GM23338 (cell line): ENCODE data around the gene TMED9. TPM values are rescaled to one million over a fixed set of nuclear protein-coding genes. Genes with fewer than 3 reads are reported as not detected.

ENCODE experiments used
- ATAC-seq: fragments of 200-7000 bp; cut with Tn5 transposase; 3 replicates; pipeline ENCODE4 v1.9.1; 2020
- DNase-seq: peaks from one replicate; pipeline ENCODE4 v3.0.0-alpha.2; 2015; ENCODE audit warnings: low spot score
- H2AFZ ChIP-seq: fragments of 200-600 bp; sonication (generic); 2 replicates; pipeline ENCODE4 v1.8.0; 2016; ENCODE audit warnings: antibody characterized with exemption, mild to moderate bottlenecking, moderate library complexity
- H3F3A ChIP-seq: fragments of 200-600 bp; sonication (generic); replicated peaks from 2 replicates; pipeline ENCODE4 v1.8.0; 2017; ENCODE audit warnings: antibody characterized with exemption, mixed run types, low read depth
- H3K27ac ChIP-seq: fragments of 200-600 bp; sonication (generic); 2 replicates; pipeline ENCODE4 v1.6.1; 2016; ENCODE audit warnings: low read depth
- H3K27me3 ChIP-seq: fragments of 200-600 bp; sonication (generic); 2 replicates; pipeline ENCODE4 v1.8.0; 2016; ENCODE audit warnings: mild to moderate bottlenecking, mixed run types, moderate library complexity; ENCODE audit not compliant: insufficient read depth
- H3K36me3 ChIP-seq: fragments of 200-600 bp; sonication (generic); 2 replicates; pipeline ENCODE4 v1.8.0; 2016; ENCODE audit warnings: mild to moderate bottlenecking; ENCODE audit not compliant: insufficient read depth
- H3K4me1 ChIP-seq: fragments of 200-600 bp; sonication (generic); 2 replicates; pipeline ENCODE4 v1.8.0; 2016; ENCODE audit warnings: mild to moderate bottlenecking, moderate library complexity; ENCODE audit not compliant: insufficient read depth
- H3K4me2 ChIP-seq: fragments of 200-600 bp; sonication (generic); 2 replicates; pipeline ENCODE4 v1.7.1; 2017; ENCODE audit warnings: mixed run types
- H3K4me3 ChIP-seq: fragments of 200-600 bp; sonication (generic); 2 replicates; pipeline ENCODE4 v1.6.1; 2016; ENCODE audit warnings: mixed run types
- H3K79me2 ChIP-seq: fragments of 200-600 bp; sonication (generic); replicated peaks from 2 replicates; pipeline ENCODE4 v1.8.0; 2017; ENCODE audit warnings: mild to moderate bottlenecking; ENCODE audit not compliant: insufficient read depth
- H3K9me2 ChIP-seq: fragments of 200-600 bp; sonication (generic); 2 replicates; pipeline ENCODE4 v1.8.0; 2017; ENCODE audit not compliant: insufficient read depth
- H4K20me1 ChIP-seq: fragments of 200-600 bp; sonication (generic); replicated peaks from 2 replicates; pipeline ENCODE4 v1.8.0; 2017; ENCODE audit warnings: mild to moderate bottlenecking; ENCODE audit not compliant: insufficient read depth
- H3K27ac Mint-ChIP-seq: 2 replicates; pipeline ENCODE4 v1.8.0; 2020; ENCODE audit warnings: inconsistent platforms, mild to moderate bottlenecking, moderate library complexity, mixed read lengths
- H3K27me3 Mint-ChIP-seq: 3 replicates; pipeline ENCODE4 v1.8.0; 2022; ENCODE audit warnings: low read depth, mild to moderate bottlenecking, moderate library complexity, mixed read lengths, inconsistent platforms; ENCODE audit not compliant: insufficient read depth, poor library complexity
- H3K36me3 Mint-ChIP-seq: 3 replicates; pipeline ENCODE4 v1.8.0; 2021; ENCODE audit warnings: low read depth, mild to moderate bottlenecking, inconsistent platforms, moderate library complexity, mixed read lengths
- H3K4me1 Mint-ChIP-seq: 3 replicates; pipeline ENCODE4 v1.8.0; 2020; ENCODE audit warnings: mild to moderate bottlenecking, inconsistent platforms, mixed read lengths
- H3K4me3 Mint-ChIP-seq: 3 replicates; pipeline ENCODE4 v1.8.0; 2021; ENCODE audit warnings: moderate library complexity, mild to moderate bottlenecking, inconsistent platforms, mixed read lengths
- H3K9me3 Mint-ChIP-seq: 3 replicates; pipeline ENCODE4 v1.8.0; 2020; ENCODE audit warnings: moderate library complexity, mild to moderate bottlenecking, inconsistent platforms, mixed read lengths
- CREB1 ChIP-seq: fragments of 250-450 bp; sonication (Bioruptor Pico); IDR thresholded peaks from 2 replicates; pipeline ENCODE4 v1.5.0; 2020; ENCODE audit warnings: low read depth, mild to moderate bottlenecking, moderate library complexity
- EZH2 ChIP-seq: fragments of 200-600 bp; sonication (generic); IDR thresholded peaks from one replicate; pipeline ENCODE4 v1.8.0; 2017; ENCODE audit warnings: antibody characterized with exemption, mild to moderate bottlenecking, low read depth; ENCODE audit not compliant: unreplicated experiment
- EZH2phosphoT487 ChIP-seq: fragments of 200-600 bp; sonication (generic); IDR thresholded peaks from one replicate; pipeline ENCODE4 v1.8.1; 2018; ENCODE audit warnings: antibody characterized with exemption; ENCODE audit not compliant: unreplicated experiment
- JUNB ChIP-seq: IDR thresholded peaks from one replicate; pipeline ENCODE4 v1.6.1; 2016; ENCODE audit warnings: antibody characterized with exemption; ENCODE audit not compliant: unreplicated experiment
- NANOG ChIP-seq: IDR thresholded peaks from 2 replicates; pipeline ENCODE4 v1.6.1; 2016; ENCODE audit warnings: antibody characterized with exemption, borderline replicate concordance
- POLR2AphosphoS5 ChIP-seq: IDR thresholded peaks from 2 replicates; pipeline ENCODE4 v1.6.1; 2016; ENCODE audit warnings: antibody characterized with exemption, low read depth
- STAT1 ChIP-seq: IDR thresholded peaks from one replicate; pipeline ENCODE4 v1.6.1; 2016; ENCODE audit warnings: antibody characterized with exemption; ENCODE audit not compliant: unreplicated experiment
- ZNF114 ChIP-seq: fragments of 250-450 bp; sonication (Bioruptor Pico); IDR thresholded peaks from 2 replicates; pipeline ENCODE4 v1.5.0; 2020; ENCODE audit warnings: mild to moderate bottlenecking, moderate library complexity
- ZNF331 ChIP-seq: fragments of 250-450 bp; sonication (Bioruptor Pico); IDR thresholded peaks from 2 replicates; pipeline ENCODE4 v1.5.0; 2020; ENCODE audit warnings: low read depth, mild to moderate bottlenecking, moderate library complexity
- polyA plus RNA-seq: library from polyadenylated mRNA; unstranded; fragments of >200 nt; fragmentation: Nextera tagmentation; extraction: Ambion mirVana; gene quantifications from 2 replicates; pipeline ENCODE4 v1.2.1, GENCODE V29; 2016
- total RNA-seq: library from RNA; depleted of rRNA; stranded (reverse); fragments of >200 nt; shearing (Covaris generic); gene quantifications from 2 replicates; pipeline ENCODE4 v1.2.3, GENCODE V29; 2014
- TF ChIP-seq, protein P1 (sequence below): fragments of 250-450 bp; sonication (Bioruptor Pico); IDR thresholded peaks from 2 replicates; pipeline ENCODE4 v1.5.0; 2020; ENCODE audit warnings: mild to moderate bottlenecking, moderate library complexity
- TF ChIP-seq, protein P2 (sequence below): IDR thresholded peaks from one replicate; pipeline ENCODE4 v1.6.1; 2018; ENCODE audit warnings: antibody characterized with exemption; ENCODE audit not compliant: unreplicated experiment
- TF ChIP-seq, protein P3 (sequence below), 2 experiments: fragments of 200-600 bp in 1 of 2; sonication (generic) in 1 of 2; conservative IDR thresholded peaks; 2 replicates each; pipeline versions ENCODE4 v1.5.1 to v1.6.1; 2016 to 2017; ENCODE audit warnings: antibody characterized with exemption in 2 of 2, low read depth in 2 of 2, mild to moderate bottlenecking in 2 of 2, moderate library complexity in 1 of 2
- TF ChIP-seq, protein P4 (sequence below): IDR thresholded peaks from 2 replicates; pipeline ENCODE4 v1.6.1; 2016; ENCODE audit warnings: antibody characterized with exemption

Gene TMED9
- total and polyA plus RNA-seq, 2 experiments from 2014 or later = 77.2 to 130 TPM

DNA sequence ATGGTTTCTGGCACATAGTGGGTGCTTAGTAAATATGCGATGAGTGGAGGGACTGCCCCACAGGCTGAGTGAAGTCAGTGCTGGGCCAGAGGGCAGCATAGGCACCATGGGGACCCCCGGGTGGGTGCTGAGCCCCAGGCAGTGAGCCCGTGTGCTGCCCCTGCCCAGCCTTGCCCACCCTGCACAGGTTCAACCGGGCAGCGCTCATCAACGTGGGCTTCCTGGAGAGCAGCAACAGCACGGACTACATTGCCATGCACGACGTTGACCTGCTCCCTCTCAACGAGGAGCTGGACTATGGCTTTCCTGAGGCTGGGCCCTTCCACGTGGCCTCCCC, 15.1 kb downstream of the TMED9 start:
- H3K9me2 ChIP-seq = no peaks in the 10 kb centered on the region
- H3K4me3 ChIP-seq = no peak overlapping the region
- DNase-seq = no peak
- H3K4me1 ChIP-seq = peaks cover 9% of the 10 kb centered on the region
- no peak for TF ChIP-seq NANOG
- TF ChIP-seq, protein P1, sequence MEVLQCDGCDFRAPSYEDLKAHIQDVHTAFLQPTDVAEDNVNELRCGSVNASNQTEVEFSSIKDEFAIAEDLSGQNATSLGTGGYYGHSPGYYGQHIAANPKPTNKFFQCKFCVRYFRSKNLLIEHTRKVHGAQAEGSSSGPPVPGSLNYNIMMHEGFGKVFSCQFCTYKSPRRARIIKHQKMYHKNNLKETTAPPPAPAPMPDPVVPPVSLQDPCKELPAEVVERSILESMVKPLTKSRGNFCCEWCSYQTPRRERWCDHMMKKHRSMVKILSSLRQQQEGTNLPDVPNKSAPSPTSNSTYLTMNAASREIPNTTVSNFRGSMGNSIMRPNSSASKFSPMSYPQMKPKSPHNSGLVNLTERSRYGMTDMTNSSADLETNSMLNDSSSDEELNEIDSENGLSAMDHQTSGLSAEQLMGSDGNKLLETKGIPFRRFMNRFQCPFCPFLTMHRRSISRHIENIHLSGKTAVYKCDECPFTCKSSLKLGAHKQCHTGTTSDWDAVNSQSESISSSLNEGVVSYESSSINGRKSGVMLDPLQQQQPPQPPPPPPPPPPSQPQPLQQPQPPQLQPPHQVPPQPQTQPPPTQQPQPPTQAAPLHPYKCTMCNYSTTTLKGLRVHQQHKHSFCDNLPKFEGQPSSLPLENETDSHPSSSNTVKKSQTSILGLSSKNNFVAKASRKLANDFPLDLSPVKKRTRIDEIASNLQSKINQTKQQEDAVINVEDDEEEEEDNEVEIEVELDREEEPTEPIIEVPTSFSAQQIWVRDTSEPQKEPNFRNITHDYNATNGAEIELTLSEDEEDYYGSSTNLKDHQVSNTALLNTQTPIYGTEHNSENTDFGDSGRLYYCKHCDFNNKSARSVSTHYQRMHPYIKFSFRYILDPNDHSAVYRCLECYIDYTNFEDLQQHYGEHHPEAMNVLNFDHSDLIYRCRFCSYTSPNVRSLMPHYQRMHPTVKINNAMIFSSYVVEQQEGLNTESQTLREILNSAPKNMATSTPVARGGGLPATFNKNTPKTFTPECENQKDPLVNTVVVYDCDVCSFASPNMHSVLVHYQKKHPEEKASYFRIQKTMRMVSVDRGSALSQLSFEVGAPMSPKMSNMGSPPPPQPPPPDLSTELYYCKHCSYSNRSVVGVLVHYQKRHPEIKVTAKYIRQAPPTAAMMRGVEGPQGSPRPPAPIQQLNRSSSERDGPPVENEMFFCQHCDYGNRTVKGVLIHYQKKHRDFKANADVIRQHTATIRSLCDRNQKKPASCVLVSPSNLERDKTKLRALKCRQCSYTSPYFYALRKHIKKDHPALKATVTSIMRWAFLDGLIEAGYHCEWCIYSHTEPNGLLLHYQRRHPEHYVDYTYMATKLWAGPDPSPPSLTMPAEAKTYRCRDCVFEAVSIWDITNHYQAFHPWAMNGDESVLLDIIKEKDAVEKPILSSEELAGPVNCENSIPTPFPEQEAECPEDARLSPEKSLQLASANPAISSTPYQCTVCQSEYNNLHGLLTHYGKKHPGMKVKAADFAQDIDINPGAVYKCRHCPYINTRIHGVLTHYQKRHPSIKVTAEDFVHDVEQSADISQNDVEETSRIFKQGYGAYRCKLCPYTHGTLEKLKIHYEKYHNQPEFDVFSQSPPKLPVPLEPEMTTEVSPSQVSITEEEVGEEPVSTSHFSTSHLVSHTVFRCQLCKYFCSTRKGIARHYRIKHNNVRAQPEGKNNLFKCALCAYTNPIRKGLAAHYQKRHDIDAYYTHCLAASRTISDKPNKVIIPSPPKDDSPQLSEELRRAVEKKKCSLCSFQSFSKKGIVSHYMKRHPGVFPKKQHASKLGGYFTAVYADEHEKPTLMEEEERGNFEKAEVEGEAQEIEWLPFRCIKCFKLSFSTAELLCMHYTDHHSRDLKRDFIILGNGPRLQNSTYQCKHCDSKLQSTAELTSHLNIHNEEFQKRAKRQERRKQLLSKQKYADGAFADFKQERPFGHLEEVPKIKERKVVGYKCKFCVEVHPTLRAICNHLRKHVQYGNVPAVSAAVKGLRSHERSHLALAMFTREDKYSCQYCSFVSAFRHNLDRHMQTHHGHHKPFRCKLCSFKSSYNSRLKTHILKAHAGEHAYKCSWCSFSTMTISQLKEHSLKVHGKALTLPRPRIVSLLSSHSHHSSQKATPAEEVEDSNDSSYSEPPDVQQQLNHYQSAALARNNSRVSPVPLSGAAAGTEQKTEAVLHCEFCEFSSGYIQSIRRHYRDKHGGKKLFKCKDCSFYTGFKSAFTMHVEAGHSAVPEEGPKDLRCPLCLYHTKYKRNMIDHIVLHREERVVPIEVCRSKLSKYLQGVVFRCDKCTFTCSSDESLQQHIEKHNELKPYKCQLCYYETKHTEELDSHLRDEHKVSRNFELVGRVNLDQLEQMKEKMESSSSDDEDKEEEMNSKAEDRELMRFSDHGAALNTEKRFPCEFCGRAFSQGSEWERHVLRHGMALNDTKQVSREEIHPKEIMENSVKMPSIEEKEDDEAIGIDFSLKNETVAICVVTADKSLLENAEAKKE (CRISPR knock-in tag) = no peak
- TF ChIP-seq, protein P2, sequence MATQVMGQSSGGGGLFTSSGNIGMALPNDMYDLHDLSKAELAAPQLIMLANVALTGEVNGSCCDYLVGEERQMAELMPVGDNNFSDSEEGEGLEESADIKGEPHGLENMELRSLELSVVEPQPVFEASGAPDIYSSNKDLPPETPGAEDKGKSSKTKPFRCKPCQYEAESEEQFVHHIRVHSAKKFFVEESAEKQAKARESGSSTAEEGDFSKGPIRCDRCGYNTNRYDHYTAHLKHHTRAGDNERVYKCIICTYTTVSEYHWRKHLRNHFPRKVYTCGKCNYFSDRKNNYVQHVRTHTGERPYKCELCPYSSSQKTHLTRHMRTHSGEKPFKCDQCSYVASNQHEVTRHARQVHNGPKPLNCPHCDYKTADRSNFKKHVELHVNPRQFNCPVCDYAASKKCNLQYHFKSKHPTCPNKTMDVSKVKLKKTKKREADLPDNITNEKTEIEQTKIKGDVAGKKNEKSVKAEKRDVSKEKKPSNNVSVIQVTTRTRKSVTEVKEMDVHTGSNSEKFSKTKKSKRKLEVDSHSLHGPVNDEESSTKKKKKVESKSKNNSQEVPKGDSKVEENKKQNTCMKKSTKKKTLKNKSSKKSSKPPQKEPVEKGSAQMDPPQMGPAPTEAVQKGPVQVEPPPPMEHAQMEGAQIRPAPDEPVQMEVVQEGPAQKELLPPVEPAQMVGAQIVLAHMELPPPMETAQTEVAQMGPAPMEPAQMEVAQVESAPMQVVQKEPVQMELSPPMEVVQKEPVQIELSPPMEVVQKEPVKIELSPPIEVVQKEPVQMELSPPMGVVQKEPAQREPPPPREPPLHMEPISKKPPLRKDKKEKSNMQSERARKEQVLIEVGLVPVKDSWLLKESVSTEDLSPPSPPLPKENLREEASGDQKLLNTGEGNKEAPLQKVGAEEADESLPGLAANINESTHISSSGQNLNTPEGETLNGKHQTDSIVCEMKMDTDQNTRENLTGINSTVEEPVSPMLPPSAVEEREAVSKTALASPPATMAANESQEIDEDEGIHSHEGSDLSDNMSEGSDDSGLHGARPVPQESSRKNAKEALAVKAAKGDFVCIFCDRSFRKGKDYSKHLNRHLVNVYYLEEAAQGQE = no peak
- no peak for TF ChIP-seq EZH2phosphoT487
- no peak for TF ChIP-seq CREB1 (CRISPR knock-in tag)
- TF ChIP-seq POLR2AphosphoS5 = no peak
- TF ChIP-seq, protein P3, sequence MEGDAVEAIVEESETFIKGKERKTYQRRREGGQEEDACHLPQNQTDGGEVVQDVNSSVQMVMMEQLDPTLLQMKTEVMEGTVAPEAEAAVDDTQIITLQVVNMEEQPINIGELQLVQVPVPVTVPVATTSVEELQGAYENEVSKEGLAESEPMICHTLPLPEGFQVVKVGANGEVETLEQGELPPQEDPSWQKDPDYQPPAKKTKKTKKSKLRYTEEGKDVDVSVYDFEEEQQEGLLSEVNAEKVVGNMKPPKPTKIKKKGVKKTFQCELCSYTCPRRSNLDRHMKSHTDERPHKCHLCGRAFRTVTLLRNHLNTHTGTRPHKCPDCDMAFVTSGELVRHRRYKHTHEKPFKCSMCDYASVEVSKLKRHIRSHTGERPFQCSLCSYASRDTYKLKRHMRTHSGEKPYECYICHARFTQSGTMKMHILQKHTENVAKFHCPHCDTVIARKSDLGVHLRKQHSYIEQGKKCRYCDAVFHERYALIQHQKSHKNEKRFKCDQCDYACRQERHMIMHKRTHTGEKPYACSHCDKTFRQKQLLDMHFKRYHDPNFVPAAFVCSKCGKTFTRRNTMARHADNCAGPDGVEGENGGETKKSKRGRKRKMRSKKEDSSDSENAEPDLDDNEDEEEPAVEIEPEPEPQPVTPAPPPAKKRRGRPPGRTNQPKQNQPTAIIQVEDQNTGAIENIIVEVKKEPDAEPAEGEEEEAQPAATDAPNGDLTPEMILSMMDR (conservative IDR thresholded peaks at IDR 0.05; ENCODE audit: low read depth in 2 of 2) = no peak
- TF ChIP-seq, protein P4, sequence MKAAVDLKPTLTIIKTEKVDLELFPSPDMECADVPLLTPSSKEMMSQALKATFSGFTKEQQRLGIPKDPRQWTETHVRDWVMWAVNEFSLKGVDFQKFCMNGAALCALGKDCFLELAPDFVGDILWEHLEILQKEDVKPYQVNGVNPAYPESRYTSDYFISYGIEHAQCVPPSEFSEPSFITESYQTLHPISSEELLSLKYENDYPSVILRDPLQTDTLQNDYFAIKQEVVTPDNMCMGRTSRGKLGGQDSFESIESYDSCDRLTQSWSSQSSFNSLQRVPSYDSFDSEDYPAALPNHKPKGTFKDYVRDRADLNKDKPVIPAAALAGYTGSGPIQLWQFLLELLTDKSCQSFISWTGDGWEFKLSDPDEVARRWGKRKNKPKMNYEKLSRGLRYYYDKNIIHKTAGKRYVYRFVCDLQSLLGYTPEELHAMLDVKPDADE = no peak
- TF ChIP-seq ZNF331 (CRISPR knock-in tag) = no peak
- TF ChIP-seq STAT1 = no peak
- TF ChIP-seq JUNB = no peak
- TF ChIP-seq ZNF114 = no peak
- TF ChIP-seq EZH2 = no peak
- H4K20me1 ChIP-seq = no peaks in the 10 kb centered on the region
- Mint-ChIP-seq H3K27me3 (peaks cover 23% of the 10 kb centered on the region), H3K27ac (peak overlapping the region; percentile 60; the same call in 1 of the 2 replicates), H3K4me3 (peak overlapping the region; percentile 23; the same call in 1 of the 3 replicates), H3K9me3 (peaks cover 2% of the 10 kb centered on the region; the same call in 1 of the 3 replicates), H3K36me3 (peaks cover 5% of the 10 kb centered on the region; the same call in 1 of the 3 replicates), H3K4me1 (peaks cover 22% of the 10 kb centered on the region)
- H3F3A ChIP-seq = no peaks in the 10 kb centered on the region
- peak overlapping the region; percentile 55; the same call in 1 of the 2 replicates for H3K27ac ChIP-seq
- no peaks in the 10 kb centered on the region for H3K79me2 ChIP-seq
- no peak overlapping the region for H2AFZ ChIP-seq
- no peak for ATAC-seq
- H3K27me3 ChIP-seq = no peaks in the 10 kb centered on the region
- H3K36me3 ChIP-seq = no peaks in the 10 kb centered on the region
- peak overlapping the region; percentile 32; the same call in 1 of the 2 replicates for H3K4me2 ChIP-seq
